Measurements from ENCODE around the gene ITGAL.

The ITGAL gene

DNA sequence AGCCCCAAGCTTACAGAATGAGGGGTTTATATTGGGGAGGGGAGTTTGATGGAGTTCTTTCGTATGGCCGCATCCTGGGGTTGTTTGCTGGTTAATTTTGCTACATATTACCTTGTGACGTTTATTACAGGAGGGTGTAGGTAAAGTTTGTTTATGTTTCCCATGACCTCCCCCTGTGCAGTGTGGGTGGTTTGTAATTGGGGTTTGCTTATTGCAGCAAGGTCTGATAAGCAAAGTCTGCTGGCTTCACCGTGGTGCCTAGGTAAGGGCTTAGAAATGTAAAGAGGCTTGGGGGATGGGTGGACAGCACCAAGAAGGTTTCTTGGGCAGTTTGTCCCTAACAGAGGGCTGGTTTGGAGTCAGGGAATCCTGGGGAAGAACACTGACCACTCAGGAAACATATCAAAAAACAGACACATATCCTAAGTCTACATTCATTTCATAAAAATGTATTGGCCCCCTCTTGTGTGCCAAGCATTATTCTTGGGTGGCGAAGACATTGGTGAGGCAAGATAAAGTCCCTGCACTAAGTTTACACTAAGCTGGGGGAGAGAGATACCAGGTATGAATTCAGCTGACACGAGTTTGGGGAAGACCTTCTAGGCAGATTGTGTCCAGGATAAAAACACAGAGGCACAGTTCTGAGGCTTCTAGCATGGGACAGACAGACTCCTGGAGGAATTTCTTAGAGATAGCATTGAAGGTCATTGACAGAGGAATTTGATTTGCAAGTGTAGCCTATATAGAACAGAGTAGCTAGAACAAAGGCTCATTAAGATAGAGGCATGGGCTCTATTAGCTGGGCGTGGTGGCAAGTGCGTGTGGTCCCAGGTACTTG lies 76.1 kb downstream of the ITGAL start:
- DNase-seq: no peak

DNA sequence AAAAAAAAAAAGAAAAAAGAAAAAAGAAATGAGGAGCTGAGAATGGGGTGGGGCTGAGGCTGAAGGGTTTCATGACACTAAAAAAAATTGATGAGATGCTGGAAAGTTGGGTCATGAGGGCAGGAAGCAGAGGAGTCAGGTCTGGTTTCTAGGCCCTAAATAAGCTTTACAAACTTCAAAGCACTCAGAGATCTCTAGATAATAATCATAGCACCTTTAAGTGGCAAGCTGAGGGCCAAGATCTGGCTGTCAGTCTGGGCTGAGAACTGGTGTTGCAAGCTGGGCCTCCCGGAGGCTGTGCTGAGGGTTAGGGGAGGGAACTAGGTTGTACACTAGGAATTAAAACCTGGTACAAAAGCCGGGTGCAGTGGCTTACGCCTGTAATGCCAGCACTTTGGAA lies 79.2 kb downstream of the ITGAL start:
- DNase-seq: peak; percentile 82

DNA sequence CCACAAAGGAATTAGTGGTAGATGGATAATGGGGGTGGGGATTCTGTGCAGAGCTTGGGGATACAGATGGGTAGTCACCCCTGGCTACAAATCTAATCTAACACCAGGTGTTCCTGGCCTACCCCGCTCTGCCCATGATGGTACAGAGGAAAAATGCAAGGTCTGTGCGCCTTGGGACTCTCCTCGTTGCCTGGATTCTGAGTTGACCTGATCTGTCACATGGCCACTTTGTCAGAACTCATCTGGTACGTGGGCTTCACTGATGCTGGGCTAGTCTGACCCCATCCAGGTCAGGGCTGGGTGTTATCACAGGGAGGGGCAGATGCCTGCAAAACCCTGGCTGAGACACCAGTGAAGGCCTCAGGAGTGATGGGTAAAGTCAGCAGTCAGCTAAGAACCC lies 80.4 kb downstream of the ITGAL start:
- DNase-seq: no peak

DNA sequence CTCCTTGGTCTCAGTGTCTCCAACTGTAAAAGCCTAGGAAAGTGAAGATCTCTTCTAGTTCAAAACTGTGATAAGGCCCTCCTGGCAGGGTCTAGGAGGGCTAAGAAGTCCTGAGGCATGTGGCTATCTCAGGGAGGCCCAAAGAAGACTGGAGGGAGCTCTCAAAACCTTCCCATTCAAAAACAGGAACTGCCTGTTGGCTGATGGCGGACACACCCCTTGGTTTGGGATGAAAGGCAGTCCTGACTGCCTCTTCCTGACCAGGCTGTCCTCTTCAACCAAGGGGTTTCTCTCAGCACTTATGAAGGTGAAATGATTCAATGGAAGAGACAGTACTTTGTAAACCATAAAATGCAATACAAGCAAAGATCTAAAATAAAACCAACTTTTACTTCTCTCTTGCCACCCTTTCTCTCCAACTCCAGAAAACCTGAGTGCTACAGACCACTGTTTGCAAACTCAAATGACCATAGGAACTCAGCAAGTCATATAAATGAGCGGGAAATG lies 80.9 kb downstream of the ITGAL start:
- no peak for DNase-seq

DNA sequence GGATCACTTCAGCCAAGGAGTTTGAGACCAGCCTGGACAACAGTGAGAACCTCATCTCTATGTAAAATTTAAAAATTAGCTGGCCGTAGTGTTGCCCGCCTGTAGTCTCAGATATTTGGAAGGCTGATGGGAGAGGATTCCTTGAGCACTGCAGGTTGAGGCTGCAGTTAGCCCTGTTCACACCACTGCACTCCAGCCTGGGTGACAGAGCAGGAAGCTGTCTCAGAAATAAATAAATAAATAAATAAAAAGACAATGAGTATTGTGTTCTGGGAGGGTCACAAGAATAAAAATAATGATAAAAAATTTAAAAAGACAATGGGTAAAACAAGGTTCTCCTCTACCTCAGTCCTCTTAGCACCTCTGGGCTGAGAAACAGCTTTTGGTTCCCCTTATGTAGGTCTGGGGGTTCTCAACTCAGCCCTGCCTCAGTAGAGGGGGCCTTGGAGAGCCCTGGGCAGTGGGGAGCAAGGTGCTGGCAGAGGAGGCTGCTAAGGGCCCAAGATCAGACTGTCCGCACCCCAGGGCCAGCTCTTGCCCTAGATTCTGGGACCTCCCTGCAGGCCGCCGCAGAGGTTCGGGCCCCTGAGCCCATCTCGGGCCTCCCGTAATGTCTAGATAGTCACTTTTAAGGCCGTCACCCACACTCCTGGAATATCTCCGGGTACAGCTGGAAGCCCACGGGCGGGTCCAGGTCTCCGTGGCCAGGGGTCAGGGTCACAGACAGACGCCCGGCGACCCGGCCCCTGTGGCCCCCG lies 82.2 kb downstream of the ITGAL start:
- DNase-seq: no peak

DNA sequence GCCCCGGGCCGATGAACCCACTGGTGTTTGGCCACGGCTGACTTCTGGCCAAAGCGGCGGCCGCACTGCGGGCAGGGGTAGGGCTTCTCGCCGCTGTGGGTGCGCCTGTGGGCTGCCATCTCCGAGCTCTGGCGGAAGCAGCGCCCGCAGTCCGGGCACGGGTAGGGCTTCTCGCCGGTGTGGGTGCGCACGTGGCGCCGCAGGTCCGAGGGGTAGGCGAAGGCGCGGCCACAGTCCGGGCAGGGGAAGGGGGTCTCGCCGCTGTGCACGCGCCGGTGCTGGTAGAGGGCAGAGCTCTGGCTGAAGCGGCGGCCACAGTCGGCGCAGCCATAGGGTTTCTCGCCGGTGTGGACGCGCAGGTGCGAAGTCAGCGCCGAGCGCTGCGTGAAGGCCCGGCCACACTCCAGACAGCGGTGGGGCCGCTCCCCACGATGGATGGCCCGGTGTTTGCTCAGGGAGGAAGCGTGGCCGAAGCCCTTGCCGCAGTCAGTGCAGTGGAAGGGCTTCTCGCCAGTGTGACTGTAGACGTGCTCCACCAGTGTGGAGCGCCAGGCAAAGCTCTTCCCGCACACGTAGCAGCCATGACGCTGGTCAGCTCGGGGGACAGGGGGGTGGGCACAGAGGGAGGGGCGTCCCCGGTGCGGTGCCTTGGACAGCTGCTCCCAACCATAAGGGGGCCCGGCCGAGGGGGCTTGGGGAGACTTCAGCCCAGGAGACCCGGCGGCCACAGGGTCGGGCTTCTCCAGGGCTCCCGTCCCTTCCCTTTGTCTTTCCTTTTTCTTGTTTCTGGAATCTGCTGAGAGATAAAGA lies 83.0 kb downstream of the ITGAL start:
- no peak for DNase-seq

DNA sequence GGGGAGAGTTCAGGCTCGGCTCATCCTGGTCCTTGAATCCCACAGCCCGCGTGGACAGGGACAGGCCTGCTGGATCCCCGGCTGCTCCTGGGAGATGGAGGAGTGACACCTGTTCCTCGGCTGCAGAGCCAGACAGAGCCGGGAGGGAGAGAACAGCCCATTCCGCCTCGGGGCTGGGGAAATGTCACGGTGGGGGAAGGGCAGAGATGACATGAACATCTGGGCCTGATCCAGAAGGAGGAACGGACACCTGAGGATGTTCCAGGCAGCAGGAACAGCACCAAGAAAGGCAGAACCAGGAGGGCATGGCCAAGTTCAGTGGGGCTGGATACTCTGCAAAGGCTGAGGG lies 83.6 kb downstream of the ITGAL start:
- no peak for DNase-seq

DNA sequence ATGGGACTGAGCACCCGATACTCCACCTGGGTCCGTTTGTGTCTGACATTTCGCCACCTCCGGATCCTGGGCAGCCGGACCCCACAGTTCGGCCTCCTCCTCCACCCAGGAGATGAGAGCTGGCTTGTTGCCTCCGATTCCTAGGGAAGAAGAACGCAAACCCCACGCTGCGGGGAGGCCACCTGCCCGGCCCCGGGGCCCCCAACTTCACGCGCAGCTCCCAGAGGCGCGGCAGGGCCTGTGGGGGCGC lies 85.1 kb downstream of the ITGAL start:
- no peak for DNase-seq

DNA sequence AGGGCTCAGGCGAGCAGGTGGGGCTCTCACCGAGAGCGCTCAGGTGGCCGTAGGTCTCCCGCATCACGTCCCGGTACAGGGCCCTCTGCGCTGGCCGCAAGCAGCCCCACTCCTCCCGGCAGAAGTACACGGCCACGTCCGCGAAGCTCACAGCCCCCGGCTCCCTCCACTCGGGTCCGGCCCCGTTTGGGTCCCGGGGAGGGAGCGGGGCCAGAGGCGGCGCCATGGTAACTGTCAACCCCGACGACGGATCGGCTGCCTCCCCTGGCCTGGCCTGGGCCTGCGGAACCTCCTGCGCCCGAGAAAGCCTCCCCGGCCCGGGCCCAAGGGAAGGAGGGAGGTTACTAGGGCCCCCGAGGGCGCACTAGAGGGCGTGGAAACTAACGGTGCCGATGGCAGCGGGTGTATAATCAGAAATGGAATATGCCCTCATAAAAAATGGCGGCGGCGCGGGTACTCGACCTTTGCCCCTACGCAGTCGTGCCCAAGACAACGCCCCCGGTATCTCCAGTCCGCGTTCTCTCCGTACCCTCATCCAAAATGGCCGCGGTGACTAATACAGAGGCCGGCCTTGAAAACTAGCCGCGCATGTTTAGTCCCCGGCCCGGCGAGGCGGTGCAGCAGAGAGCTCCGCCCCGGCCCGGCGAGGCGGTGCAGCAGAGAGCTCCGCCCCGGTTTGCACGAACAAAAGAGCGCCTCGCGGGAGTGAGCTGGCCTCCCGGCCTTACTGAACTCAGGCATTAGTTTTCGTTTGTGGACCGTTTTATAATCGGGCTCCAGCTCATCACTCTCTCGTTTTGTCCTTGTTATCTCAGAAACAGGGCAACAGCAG lies 85.6 kb downstream of the ITGAL start, which contains the start of gene ZNF764:
Gene ZNF764, minus strand, starts transcription at position 418 of the 832 bp plus-strand sequence. Its CDS starts 192 bp downstream, at position 226.
- peak; percentile 99 for DNase-seq

DNA sequence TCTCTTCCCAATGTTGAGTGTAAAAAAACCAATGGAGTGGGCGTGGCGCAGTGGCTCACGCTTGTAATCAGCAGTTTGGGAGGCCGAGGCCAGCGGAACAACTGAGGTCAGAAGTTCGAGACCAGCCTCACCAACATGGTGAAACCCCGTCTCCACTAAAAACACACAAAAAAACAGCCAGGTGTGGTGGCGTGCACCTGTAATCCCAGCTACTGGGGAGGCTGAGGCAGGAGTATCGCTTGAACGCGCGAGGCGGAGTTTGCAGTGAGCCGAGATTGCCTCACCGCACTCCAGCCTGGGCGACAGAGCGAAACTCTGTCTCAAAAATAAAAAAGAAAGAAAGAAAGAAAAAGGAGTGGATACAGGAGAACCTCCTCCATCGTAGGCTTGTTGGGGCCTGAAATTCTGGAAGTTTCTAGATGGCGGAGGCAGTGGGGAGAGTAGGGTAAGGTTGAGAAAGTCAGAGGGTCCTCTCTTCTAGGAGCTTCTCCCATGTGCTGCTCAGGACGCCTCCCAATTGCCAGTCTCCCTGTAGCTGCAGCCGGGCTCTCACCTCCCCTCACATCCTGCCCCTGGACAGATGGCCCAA lies 86.3 kb downstream of the ITGAL start:
- DNase-seq: no peak

DNA sequence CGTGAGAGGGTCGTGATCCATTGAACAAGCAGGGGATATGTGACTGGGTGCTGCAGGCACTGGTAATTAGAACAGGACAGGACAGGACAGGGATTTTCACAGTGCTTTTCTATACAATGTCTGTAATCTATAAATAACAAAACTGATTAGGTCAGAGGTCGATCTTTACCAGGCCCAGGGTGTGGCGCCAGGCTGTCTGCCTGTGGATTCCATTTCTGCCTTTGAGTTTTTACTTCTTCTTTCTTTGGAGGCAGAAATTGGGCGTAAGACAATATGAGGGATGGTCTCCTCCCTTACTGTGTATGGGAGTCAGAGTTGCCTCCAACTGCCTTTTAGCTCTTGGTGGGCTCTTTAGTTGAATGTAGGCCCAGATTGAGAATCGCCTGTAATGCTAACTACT lies 87.1 kb downstream of the ITGAL start:
- no peak for DNase-seq

DNA sequence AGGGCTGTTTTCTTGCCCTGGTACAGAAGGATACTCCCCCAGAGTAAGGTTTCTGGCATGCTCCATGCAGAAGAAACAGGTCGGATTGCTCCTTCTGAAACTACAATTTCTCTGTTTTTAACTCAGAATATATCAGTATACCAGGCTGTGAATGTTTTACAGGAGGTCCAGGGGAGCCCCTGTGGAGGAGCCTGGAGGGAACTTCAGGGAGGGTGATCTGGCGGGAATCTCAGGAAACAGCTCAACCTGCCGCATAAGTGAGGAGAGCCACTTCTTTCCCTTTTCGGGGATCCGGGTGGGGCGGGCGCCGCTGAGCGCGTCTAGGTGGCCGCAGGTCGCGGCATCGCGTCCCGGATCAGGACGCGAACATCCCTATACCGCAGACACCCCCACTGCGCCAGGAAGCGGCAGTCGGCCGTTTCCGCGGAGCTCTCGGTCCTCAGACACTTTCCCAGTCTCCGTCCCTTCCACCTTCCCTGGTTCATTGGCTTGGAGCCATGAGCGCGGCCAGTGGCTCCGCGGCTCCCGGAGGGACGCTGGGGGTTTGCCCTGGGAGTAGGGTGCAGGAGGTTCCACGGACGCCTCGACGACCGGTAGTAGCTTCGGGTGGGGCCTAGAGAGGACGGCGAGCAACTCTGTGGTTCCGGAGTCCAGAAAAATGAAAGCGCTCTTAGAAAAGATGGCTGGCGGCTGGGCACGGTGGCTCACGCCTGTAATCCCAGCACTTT lies 88.7 kb downstream of the ITGAL start:
- DNase-seq: peak; percentile 34

DNA sequence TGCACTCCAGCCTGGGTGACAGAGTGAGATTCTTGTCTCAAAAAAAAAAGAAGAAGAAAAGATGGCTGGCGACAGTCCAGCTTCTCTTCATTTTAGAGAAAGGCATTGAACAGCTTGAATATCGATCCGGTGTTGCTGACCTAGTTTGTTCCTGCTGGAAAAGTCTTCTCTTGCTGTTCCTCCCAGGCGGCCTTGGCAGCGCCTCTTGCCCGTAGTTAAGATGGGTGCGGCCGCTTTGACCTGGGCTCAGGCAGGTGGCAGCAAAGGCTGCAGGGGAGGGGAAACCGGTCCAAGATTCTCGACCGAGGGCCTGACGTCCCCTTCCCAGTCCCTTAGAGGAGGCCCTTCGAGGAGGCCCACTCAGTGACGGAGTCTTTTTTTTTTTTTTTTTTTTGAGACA lies 89.5 kb downstream of the ITGAL start:
- no peak for DNase-seq

DNA sequence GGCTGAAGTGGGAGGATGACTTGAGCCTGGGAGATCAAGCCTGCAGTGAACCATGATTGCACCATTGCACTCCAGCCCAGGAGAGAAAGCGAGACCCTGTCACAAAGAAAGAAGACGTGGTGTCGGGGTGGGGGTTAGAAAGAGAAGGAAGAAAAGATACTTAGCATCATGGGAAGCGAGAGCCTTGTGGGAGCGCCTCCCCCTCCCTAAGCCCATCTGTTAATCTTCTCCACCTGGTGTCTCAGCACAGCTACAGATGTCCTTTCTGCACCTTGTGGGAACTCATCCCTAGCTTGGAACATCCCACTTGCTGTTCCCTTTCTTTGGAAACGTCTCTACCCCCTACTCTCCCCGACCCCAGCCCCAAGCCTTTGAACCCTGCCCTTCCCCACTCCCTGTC lies 93.0 kb downstream of the ITGAL start:
- DNase-seq: no peak

DNA sequence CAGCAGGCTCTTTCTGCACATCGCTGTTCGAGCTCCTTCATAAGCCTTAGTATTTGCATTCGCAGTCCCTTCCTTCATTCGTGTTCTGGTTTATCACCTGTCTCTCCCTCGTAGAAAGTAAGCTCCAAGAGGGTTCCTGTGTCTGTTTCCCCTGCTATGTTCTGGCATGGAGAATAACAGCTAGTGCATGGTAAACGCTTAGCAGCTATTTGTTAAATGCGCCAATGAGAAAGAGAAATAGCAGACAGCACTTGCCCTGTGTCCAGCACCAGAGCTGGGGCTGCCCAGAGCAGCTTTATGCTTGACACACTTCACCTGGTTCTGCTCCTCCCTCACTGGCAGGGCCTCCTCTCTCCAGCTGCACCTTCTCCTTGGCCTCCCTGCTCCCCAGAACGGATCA lies 93.4 kb downstream of the ITGAL start:
- no peak for DNase-seq

DNA sequence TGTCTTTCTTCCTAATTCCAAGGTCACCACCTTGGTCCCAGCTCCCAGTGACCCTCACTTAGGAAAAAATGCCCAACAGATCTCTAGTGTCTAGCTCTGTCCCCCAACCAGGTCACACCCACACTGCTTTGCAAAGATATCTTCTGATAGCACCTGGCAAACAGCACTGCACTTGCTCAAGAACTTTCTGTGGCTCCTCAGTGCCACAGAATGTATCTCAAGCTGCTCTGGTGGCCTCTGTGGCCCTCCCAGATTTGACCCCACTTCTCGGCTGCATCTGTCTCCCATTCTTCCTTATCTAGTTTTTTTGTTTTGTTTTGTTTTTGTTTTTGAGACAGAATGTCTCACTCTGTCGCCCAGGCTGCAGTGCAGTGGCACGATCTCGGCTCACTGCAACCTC lies 94.0 kb downstream of the ITGAL start:
- DNase-seq: no peak

DNA sequence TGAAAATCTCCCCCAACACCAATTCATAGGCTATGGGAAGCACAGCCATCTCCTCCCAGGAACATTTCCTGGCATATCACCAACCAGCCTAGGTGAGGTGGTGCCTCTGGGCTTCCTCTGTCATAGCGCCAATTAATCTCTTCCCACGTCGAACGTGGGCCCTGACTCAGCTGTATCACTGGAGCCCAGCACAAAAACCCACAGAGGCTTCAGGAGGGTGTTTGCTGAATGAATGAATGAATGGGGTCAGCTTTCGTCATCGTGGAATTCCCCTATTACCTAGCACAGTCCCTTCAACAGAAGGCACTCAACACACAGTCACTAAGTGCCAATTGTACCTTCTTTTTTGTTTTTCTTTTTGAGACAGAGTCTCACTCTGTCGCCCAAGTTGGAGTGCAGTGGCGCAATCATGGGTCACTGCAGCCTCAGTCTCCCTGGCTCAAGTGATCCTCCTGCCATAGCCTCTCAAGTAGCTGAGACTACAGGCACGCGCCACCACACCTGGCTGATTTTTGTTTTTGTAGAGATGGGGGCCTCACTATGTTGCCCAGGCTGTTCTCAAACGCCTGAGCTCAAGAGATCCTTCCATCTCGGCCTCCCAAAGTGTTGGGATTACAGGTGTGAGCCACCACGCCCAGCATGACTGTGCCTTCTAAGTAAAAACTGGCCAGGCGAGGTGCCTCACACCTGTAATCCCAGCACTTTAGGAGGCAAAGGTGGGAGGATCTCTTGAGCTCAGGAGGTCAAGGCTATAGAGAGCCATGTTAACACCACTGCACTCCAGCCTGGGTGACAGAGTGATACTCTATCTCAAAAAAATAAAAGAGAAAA lies 94.8 kb downstream of the ITGAL start:
- DNase-seq: peak; percentile 86

DNA sequence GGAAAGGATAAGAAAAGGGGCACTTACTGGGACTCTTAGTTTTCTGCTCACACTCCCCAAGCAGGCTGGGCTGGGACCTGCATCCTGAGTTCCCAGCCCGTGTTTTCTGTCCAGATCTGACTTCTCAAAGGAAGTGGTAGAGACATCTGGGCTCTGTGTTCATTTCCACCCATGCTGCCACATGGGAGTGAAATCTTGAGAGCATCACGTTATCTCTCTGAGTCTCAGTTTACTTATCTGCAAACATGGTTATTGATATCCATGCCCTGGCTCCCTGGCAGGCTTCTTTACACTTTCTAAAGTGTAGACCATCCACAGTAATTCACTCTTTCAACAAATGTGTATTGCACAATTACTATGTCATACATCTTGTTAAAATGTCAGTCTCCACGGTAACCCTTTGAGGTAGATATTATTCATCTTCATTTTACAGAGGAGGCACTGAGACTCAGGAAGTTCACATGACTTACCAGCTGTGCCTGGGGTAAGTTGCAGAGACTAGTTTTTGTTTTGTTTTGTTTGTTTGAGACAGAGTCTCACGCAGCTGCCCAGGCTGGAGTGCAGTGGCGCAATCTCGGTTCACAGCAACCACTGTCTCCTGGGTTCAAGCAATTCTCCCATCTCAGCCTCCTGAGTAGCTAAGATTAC lies 95.6 kb downstream of the ITGAL start:
- DNase-seq: peak; percentile 88

DNA sequence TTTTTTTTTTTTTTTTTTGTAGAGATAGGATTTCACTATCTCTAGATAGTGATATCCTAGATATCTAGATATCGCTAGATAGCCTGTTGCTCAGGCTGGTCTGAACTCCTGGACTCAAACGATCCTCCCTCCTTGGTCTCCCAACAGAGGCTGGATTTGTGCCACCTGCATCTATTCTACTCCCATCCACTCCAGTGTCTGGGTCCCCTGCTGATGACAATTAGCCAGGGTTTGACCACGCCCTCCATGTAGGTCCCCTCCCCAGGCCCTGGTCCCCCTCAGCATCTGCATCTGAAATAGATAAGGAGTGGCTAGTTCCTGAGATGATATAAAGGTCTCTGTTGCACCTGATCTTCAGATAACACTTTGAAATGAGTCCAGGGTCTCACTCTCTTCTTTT lies 96.7 kb downstream of the ITGAL start:
- no peak for DNase-seq

Measured in activated CD4-positive, alpha-beta T cell treated with anti-CD3 and anti-CD28 coated beads, Interleukin-10, Interleukin-2, amounts not matched to agents 100 ng/mL and 50 ng/mL, durations not matched to agents 16 hours and 8 hours (primary cell).